ENCODE results near the gene LCE2C.

LCE2C gene

GRCh38 chr1:152725261-152725660 lies 50.2 kb downstream of the LCE2C start:
- DNase-seq (ENCODE audit: low spot score): no peak
